ENCODE measurements around the gene E2F6.

Gene E2F6

GRCh38 chr2:11498543-11499034 lies 32.6 kb upstream of the E2F6 start:
- Histone ChIP-seq H3K9me3 (ENCODE audit: insufficient read depth, low read length, severe bottlenecking) (no peaks in the 10 kb centered on the region), H3K4me2 (ENCODE audit: insufficient read depth, low read length) (no peak overlapping the region), H3K27ac (ENCODE audit: low read length) (no peak overlapping the region), H3K36me3 (ENCODE audit: insufficient read depth, low read length) (no peaks in the 10 kb centered on the region), H4K20me1 (ENCODE audit: insufficient read depth, low read length) (no peaks in the 10 kb centered on the region), H3K4me3 (ENCODE audit: low read depth in 1 of 2, low read length in 2 of 2) (no peak overlapping the region), H3K4me1 (ENCODE audit: insufficient read depth, low read length) (no peaks in the 10 kb centered on the region), H3K79me2 (ENCODE audit: insufficient read depth, low read length) (no peaks in the 10 kb centered on the region), H3K9ac (ENCODE audit: low read depth, low read length) (no peak overlapping the region), H2AFZ (ENCODE audit: low read depth, low read length) (no peak overlapping the region), H3K27me3 (ENCODE audit: insufficient read depth, low read length, poor library complexity) (no peaks in the 10 kb centered on the region)
- ATAC-seq (ENCODE audit: insufficient read depth, low read depth) = no peak
- TF ChIP-seq CTCF (IDR thresholded peaks at IDR 0.05; ENCODE audit: borderline replicate concordance, extremely low read depth, low read length, poor library complexity, severe bottlenecking) (no peak), EZH2 (IDR thresholded peaks at IDR 0.05; ENCODE audit: borderline replicate concordance, low read depth, low read length, severe bottlenecking) (no peak)
- no peak for DNase-seq

GRCh38 chr2:11495844-11496681 lies 30.1 kb upstream of the E2F6 start:
- Histone ChIP-seq H3K4me2 (ENCODE audit: insufficient read depth, low read length) (no peak overlapping the region), H3K4me3 (ENCODE audit: low read depth in 1 of 2, low read length in 2 of 2) (no peak overlapping the region), H2AFZ (ENCODE audit: low read depth, low read length) (no peak overlapping the region), H3K9ac (ENCODE audit: low read depth, low read length) (no peak overlapping the region), H3K9me3 (ENCODE audit: insufficient read depth, low read length, severe bottlenecking) (no peaks in the 10 kb centered on the region), H3K27ac (ENCODE audit: low read length) (no peak overlapping the region), H3K4me1 (ENCODE audit: insufficient read depth, low read length) (no peaks in the 10 kb centered on the region), H3K36me3 (ENCODE audit: insufficient read depth, low read length) (no peaks in the 10 kb centered on the region), H4K20me1 (ENCODE audit: insufficient read depth, low read length) (no peaks in the 10 kb centered on the region), H3K27me3 (ENCODE audit: insufficient read depth, low read length, poor library complexity) (no peaks in the 10 kb centered on the region), H3K79me2 (ENCODE audit: insufficient read depth, low read length) (no peaks in the 10 kb centered on the region)
- no peak for ATAC-seq (ENCODE audit: insufficient read depth, low read depth)
- TF ChIP-seq CTCF (IDR thresholded peaks at IDR 0.05; ENCODE audit: borderline replicate concordance, extremely low read depth, low read length, poor library complexity, severe bottlenecking) (no peak), EZH2 (IDR thresholded peaks at IDR 0.05; ENCODE audit: borderline replicate concordance, low read depth, low read length, severe bottlenecking) (no peak)
- no peak for DNase-seq

- H3K79me2 ChIP-seq (ENCODE audit: insufficient read depth, low read length) = no peaks in the 10 kb centered on the region
- no peaks in the 10 kb centered on the region for H3K9me3 ChIP-seq (ENCODE audit: insufficient read depth, low read length, severe bottlenecking)
- H3K9ac ChIP-seq (ENCODE audit: low read depth, low read length) = no peak overlapping the region
- no peak overlapping the region for H3K27ac ChIP-seq (ENCODE audit: low read length)
- H4K20me1 ChIP-seq (ENCODE audit: insufficient read depth, low read length) = no peaks in the 10 kb centered on the region
- H3K27me3 ChIP-seq (ENCODE audit: insufficient read depth, low read length, poor library complexity) = no peaks in the 10 kb centered on the region
- no peak overlapping the region for H3K4me2 ChIP-seq (ENCODE audit: insufficient read depth, low read length)
- H2AFZ ChIP-seq (ENCODE audit: low read depth, low read length) = no peak overlapping the region
- no peak for ATAC-seq (ENCODE audit: insufficient read depth, low read depth)
- no peak for DNase-seq
- no peak overlapping the region for H3K4me3 ChIP-seq (ENCODE audit: low read depth in 1 of 2, low read length in 2 of 2)
- TF ChIP-seq EZH2 (IDR thresholded peaks at IDR 0.05; ENCODE audit: borderline replicate concordance, low read depth, low read length, severe bottlenecking) (no peak), CTCF (IDR thresholded peaks at IDR 0.05; ENCODE audit: borderline replicate concordance, extremely low read depth, low read length, poor library complexity, severe bottlenecking) (no peak)
- H3K4me1 ChIP-seq (ENCODE audit: insufficient read depth, low read length) = no peaks in the 10 kb centered on the region
- no peaks in the 10 kb centered on the region for H3K36me3 ChIP-seq (ENCODE audit: insufficient read depth, low read length)
These were observed 28.3 kb upstream of the E2F6 start for GRCh38 chr2:11494310-11494709.

Data from DND-41 (cell line).